Measurements from ENCODE around the gene CACNA2D1.
"Not testable (repeated sequence)": the region's sequence is repeated elsewhere in the genome, so short reads cannot be mapped to it uniquely, and the experiment has no call there.

Gene CACNA2D1

DNA sequence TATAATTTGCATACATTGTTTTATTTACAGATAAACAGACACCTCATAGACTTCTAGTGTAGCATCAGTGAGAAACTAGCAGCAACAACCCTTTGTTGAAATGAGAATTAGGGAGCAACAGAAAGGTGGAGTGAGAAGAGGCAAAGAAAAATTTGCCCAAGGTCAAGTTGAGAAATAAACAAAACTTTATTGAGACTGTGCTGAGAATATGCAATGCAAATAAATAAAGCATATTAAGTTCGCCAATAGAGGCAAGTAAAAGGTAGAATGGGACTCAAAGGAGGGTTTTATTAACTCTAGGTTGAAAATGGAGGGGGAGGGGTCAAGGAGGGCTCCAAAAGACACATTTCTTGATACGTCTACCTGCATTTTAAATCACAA lies 49.7 kb downstream of the CACNA2D1 start:
- in situ Hi-C loops (cut with MboI; ENCODE audit: low sequenced_read_pairs), result no loop called here

DNA sequence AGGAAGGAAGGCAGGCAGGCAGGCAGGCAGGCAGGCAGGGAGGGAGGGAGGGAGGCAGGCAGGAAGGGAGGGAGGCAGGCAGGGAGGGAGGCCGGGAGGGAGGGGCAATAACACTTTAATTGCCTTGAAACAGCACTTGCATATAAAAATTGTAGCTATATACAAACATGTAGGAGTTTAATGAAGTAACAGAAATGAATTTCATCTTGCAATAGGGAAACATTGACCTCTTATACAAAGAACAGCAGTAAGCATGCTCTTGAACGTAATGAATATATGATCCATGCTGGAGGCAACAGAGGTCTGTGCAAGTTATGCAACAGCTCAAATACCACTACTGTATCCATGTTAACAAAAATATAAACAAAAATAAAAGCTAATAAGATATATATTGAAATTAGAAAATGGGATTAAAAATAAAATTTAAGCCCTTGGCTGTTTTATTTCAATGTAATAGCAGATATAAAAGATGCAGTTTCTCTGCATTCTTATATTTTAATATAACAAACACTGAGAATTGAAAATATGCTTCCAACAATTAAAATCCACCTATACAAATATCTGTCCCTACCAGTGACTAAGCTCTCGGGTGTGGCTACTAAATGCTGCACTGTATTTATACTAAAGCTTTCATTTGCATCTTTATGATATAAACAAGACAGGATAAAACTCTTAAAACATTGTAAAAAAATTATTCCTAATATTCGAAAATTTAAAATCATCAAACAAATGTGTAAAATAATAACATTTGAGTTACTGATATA lies 50.3 kb downstream of the CACNA2D1 start:
- in situ Hi-C loops (cut with MboI; ENCODE audit: low sequenced_read_pairs), result no loop called here

DNA sequence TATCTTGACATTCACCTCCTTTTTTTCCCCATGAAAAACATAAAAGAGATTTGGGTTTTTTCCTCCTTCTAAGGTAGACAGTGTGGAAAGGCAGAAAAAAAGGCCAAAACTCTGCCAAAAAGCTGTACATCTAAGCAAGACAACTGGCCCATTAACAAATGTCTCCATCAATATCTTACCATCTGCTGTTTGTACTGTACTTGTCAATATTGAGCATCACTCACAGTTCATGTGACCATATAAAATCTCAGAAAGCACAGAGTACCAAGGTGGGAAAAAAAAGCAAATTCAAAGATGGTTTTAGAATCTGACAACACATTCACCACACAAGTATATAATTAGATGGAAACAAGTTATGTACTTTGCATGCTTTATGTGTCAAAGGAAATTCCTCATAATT lies 52.6 kb downstream of the CACNA2D1 start:
- in situ Hi-C loops (cut with MboI; ENCODE audit: low sequenced_read_pairs), result no loop called here

DNA sequence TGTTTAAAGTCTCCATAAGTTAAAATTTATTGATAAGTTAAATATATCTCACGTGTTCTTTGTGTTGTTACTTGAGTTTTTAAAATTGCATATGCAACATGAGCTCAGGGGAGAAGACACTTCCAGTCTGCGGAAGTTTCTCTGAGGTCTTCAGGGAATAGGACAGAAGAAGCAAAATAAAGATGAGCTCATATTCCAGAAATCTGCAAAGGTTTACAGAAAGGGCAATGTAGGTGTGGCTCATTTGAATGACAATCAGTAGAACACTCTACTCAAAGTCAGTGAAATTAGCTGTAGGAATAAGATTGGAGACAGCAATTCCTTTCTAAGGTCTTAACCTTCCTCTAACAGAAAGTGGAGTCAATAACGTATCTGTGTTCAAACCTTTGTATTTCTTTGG lies 53.7 kb downstream of the CACNA2D1 start:
- in situ Hi-C loops (cut with MboI; ENCODE audit: low sequenced_read_pairs), result no loop called here

DNA sequence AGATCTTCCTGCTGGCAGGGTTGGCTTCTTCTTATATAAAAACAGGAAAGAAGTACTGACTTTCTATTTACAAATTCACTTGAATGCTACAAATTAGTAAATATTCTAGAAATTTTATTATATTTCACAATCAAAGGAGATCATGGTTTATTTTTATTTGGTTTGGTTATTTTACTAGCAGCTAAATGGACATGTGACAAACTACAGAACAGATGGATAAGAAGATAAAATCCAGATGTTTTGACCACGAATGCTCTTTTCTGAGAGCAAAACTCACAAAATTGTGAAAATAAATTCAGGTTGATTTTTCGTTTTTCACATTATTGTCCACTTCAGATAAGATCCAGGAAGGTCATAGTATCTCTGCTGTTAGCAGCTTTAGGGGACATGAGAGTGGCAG lies 55.4 kb downstream of the CACNA2D1 start:
- in situ Hi-C loops (cut with MboI; ENCODE audit: low sequenced_read_pairs), result no loop called here

DNA sequence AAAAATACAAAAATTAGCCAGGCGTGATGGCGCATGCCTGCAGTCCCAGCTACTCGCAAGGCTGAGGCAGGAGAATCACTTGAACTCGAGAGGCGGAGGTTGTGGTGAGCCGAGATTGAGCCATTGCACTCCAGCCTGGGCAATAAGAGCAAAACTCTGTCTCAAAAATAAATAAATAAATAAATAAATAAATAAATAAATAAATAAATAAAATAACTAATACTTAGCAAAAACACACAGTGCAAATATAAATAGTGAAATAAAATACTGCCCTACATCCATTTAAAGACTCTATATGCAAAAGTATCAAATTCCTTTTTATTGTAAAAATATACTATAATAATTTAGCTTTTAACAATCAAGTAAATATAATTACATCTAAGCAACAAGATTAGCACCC lies 57.0 kb downstream of the CACNA2D1 start:
- in situ Hi-C loops (cut with MboI; ENCODE audit: low sequenced_read_pairs), result not testable (repeated sequence)

DNA sequence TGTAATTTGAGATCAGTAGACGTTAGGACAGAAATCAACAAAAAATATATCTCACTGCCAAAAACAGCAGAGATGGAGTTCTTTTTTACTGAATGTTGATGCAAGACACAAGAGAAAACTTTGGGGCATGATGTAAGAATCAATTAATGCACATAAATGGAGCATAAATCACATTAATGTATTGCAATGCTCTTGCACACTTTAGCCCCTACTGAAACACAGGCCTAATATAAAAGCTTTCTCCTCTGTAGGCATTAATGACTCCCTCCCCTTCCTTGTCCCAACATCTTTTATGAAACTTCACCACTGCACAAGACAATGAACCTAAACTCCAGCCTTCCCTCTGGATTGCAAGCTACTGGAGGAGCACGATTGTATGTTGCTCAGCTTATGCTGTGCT lies 58.8 kb downstream of the CACNA2D1 start:
- in situ Hi-C loops (cut with MboI; ENCODE audit: low sequenced_read_pairs), result no loop called here

DNA sequence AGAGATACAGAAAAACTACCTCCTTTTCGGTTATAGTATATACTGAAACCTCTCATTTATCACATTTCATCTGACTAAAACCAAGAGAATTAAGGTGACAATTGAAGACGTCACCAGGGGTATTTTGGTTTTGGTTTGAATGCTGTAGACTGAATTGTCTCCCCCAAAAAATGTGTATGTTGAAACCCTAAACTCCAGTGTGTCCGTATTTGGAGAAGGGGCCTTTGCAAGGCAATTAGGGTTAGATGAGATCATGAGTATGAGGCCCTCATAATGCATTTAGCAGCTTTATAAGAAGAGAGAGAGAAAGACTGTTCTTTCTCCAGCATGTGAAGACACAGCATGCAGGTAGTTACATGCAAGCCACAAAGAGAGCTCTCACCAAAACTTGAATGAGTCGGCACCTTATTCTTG lies 59.5 kb downstream of the CACNA2D1 start:
- in situ Hi-C loops (cut with MboI; ENCODE audit: low sequenced_read_pairs), result no loop called here

DNA sequence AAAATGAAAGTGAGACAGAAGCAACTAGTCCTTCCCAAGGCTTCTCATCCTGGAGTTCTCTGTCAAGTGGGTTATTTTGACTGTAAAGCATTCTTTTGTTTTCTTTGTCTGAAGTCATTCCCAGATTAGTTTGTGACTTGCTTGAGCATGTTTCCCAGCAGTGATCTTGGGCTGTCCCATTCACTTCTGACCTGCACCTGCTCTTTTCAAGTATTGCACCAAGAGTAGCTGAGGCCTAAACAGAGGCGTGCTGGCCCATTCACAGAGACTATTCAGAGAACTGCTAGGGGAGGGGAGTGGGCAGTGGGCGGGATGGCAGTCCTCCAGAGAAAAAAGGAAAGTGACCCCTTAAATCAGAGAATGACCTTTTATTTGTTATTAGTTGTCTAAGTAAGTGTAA lies 61.3 kb downstream of the CACNA2D1 start:
- in situ Hi-C loops (cut with MboI; ENCODE audit: low sequenced_read_pairs), result no loop called here

DNA sequence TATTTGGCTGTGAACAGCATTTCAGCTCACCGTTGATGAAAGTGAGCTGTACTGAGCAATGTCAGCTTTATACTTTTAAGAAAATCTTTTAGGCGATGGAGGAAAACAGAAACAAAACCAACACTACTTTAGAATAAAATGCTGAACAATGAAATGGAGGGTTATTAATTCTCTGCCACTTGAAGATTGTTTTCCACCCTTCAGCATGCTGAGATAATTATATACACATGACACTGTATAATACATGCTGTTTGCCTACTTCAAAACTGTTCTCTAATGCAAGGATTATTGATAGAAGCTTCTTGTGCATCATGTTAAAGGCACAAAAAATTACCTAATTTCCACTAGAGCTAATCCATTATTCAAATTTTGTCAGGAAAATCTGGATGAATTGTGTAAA lies 66.8 kb downstream of the CACNA2D1 start:
- in situ Hi-C loops (cut with MboI; ENCODE audit: low sequenced_read_pairs), result no loop called here

DNA sequence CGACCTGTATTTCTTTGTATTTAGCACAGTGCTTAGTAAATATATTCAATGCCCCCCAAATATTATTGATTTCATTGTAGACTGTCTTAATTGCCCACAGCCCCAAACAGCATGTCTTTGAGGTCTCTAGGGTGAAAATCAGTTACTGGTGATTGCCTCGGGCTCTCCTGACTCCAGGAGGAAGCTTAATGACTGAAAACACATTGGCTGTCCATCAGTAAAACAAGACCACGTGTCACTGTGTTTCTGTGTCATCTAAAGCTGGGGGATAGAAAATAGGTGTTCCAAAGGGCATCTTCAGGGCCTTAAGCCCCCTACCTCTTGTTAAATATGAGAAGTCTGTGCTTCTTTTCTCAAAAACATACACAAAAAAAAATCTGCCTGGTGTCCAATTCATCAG lies 67.9 kb downstream of the CACNA2D1 start:
- in situ Hi-C loops (cut with MboI; ENCODE audit: low sequenced_read_pairs), result no loop called here

DNA sequence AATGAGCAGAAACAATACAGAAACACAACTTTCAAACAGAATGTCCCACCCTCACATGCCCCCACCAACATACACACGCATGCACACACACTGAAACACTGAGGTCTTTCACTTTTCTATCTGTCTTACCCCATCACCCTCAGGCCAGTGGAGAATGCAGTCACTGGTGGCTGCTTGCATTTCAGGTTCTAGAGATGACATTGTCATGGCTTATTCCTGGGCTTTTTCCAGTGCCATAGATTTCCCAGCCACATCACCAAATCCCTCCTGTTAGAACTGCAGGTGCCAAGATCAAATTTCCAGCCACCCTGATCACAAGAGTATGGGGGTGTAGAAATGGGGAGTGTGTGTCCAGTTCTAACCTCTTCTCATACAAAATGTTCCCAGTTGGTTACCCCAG lies 68.4 kb downstream of the CACNA2D1 start:
- in situ Hi-C loops (cut with MboI; ENCODE audit: low sequenced_read_pairs), result no loop called here

DNA sequence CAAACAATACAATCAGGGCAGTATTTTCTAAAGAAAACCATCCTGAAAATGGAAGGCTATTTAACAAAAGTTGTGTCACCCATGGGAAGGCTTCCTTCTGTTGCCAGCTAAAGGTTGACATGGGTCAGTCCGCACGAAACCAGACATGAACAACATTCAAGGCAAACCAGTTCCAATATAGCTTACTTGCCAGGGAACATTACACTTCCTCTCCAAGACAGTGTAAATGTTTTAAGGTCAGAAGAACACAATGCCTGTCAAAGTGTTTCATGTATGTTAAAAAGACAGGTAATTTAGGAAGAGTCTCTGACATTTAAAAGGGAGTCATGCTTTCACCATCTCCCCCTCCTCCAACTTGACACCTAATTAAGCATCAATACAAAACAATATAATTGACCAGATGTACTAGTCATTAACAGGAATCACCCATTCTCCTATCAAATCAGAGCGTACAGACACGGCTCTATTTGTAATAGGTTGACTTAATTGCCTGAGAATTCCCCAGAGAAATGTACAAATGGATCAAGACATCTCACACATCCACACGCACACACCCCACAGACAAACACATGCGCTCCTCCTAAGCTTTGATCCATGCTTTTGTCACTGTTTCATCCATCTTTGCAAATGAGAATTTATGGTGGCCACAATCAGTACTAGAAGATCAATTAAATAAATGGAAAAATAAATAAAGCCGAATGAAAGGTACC lies 69.5 kb downstream of the CACNA2D1 start:
- in situ Hi-C loops (cut with MboI; ENCODE audit: low sequenced_read_pairs), result no loop called here

DNA sequence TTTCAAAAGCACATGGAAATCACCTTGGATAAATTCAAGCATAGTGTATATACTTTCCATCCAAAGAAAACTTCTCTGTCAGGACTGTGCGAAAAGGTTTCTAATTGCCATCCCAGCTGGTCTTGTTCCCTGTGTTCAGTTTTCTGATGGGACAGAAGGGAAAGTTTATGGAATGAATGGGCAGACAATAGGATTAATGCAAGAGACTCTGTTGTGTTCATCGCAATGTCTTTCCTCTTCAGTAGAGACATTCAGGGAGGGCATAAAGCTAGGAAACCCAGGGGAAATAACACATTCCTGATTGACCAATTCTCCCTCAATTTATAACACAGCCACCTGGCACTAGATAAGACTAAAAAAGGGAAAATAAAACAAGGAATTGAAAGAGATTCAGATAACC lies 78.9 kb downstream of the CACNA2D1 start:
- in situ Hi-C loops (cut with MboI; ENCODE audit: low sequenced_read_pairs), result no loop called here

DNA sequence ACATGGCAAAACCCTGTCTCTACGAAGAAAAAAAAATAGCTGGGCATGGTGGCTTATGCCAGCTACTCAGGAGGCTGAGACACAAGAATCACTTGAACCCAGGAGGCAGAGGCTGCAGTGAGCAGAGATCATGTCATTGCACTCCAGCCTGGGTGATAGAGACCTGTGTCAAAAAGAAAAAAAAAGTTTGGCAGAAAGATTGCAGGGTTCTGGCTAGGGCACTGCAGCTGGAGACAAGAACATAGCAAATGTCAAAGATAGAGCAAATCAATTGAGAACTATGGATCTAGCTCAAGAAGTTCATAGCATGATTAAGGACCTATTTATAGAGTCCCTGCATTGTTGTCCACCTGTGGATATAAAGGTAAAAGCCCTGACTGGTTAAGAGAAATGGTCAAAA lies 79.5 kb downstream of the CACNA2D1 start:
- in situ Hi-C loops (cut with MboI; ENCODE audit: low sequenced_read_pairs), result no loop called here

DNA sequence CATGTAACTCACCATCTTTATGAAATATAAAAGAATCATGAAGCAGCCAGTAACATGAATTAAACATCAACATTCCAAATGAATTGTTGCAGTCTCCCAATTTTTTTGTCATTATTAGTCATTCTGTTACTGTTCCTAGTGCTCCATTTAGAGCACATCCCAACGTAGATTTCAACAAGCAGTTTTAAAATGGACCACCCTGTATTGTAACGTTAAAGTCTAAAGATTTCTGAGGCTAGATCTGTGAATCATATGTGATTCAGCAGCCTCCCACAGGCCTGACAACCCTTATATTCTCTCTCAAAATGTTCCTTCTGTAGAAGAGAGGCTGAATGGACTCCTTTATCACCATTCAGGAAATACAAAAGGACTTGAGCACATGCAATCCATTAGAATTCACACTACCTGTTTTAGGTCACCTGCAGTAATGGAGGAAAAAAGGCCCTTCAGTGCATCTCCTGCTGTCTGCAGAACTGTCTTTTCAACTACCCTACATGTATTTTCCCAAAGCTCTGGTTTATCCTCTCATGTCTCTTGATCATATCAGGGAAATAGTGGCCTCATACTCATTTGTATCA lies 81.4 kb downstream of the CACNA2D1 start:
- in situ Hi-C loops (cut with MboI; ENCODE audit: low sequenced_read_pairs), result no loop called here

DNA sequence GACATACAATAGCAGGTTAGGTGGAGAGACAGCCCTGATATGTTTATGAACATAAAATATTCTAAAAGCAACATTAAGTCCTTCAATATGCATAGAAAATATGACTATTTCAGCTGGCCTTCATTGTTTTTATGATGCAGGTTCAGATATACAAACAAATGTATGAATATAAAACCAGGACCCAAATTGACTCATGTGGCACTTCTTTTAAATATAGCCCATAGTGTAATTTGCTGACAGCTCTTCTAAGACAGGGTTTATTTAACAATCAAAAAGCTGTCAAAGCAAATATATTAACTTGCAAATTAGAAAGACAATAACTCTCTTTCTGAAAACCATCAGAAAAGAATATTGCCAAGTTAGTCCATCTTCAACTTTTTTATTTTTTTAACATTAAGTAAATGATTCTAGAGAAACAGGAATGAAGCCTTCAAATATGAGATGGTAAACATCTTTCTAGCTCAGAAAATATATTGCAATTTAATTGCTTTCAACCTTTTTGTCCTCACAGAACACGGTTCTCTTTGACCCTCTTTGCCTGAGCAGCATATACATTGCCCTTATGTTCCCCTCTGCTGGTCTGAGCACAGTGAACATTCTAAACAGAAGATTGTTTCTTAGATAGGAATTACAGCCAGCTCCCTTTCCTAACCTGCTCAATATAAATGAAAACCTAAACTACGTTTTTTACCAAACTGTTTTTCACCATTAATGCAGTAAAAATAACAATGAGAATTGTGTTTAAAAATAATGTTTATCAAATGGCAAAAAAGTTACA lies 82.8 kb downstream of the CACNA2D1 start:
- in situ Hi-C loops (cut with MboI; ENCODE audit: low sequenced_read_pairs), result no loop called here

DNA sequence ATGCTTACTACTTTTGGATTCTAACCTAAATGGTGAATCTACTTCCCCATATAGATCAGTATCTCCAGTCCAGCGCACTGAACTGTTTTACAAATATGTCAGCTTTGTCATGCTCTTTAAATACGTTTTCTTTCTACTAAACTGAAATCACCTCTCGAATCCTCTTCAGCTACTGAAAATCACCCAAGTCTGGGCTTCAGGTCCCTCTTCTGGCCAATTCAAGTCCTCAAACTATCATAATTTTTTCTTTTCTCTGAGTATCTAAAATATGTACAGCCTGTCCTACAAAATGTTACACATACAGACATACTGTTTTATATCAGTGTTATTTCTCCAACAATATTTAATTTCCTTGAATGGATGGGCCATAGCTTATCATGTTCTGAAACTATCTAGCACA lies 84.2 kb downstream of the CACNA2D1 start:
- in situ Hi-C loops (cut with MboI; ENCODE audit: low sequenced_read_pairs), result no loop called here

DNA sequence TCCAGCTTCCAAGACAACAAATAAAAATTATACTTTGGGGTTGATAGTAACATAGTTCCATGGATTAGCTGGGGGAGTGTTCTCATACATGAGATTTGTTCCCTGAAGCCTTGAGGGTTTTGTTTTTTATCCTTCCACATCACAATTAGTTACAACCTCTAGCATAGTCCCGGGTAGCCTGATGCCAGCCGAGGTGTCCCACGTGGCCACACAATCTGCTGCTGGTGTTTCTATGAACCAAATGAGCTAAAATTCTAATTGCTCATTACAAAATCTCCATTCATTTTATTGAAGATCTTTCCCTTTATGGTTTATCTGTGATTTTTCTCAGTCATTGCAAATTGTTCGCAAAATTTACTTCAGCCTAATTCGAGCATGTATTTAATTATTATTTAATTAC lies 84.7 kb downstream of the CACNA2D1 start:
- in situ Hi-C loops (cut with MboI; ENCODE audit: low sequenced_read_pairs), result no loop called here

DNA sequence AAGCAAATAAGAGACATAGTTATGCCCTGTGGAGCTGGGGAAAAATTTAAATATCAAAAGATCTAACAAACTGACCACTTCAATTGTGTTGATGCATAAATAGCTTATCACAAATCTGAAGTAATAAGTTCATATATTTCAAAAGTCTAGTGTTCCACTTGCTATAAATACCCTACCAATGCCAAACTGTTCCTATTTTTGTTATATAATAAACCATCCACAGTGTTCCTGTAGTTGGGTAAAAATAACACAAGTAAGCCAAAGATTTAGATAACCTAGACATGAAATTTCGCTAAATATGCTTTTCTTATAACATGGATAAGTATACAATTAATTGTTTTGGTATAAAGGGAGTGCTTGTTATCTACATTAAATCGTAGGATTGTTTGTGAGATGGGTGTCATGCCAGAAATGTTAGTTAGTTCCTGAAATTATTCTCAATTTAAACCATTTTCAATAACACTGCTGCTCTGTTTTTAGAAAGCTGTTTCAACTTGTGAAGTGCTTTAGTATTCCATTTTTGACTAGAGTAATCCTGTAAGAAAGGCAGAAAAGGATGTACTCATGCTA lies 85.5 kb downstream of the CACNA2D1 start:
- in situ Hi-C loops (cut with MboI; ENCODE audit: low sequenced_read_pairs), result no loop called here

DNA sequence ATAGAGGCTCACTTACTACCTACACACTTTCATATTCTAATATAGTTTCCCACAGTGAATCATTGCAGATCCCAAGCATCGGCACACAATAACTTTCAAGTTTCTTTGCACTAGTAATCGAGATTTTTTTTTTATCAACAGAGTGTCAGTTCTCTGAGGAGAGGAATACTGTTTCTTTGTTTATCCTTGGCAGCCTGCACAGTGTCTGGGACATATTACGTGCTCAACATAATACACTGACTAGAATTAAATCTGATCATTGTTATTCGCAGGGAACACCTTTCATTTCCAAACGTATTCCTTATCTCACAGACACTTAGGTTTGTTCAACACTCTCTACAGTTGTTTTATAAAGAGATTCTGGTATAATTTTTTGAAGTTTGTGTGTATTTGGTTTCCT lies 95.3 kb downstream of the CACNA2D1 start:
- in situ Hi-C loops (cut with MboI; ENCODE audit: low sequenced_read_pairs), result no loop called here
